CD4-positive, alpha-beta T cell (primary cell): Measurements from ENCODE around the gene LOXL1. TPM values are rescaled to one million over a fixed set of nuclear protein-coding genes. Genes with fewer than 3 reads are reported as not detected.

Experiments
- ATAC-seq: fragments of 200-7000 bp; cut with Tn5 transposase; one replicate; pipeline ENCODE4 v1.10.0; 2022; ENCODE audit warnings: mild to moderate bottlenecking; ENCODE audit not compliant: poor library complexity
- CTCF ChIA-PET: fragments of 350-600 bp; sonication (Branson Sonifier 250); formaldehyde crosslinking; loops from one replicate; lab custom pipeline; 2021; ENCODE audit warnings: antibody characterized with exemption, inconsistent platforms; lab: Charles Lee
- POLR2A ChIA-PET: fragments of 350-600 bp; sonication (Branson Sonifier 250); formaldehyde crosslinking; loops from one replicate; lab custom pipeline; 2021; ENCODE audit warnings: antibody characterized with exemption, inconsistent platforms; lab: Charles Lee
- DNase-seq, 14 experiments: peaks; one replicate each; pipeline ENCODE4 v3.0.0-alpha.2; 2013 to 2020; ENCODE audit warnings: mixed read lengths in 2 of 14
- H3K27ac ChIP-seq, 2 donors: one replicate each; pipeline versions ENCODE4 v1.5.1 to v1.7.0; 2013; ENCODE audit warnings: low read length in 2 of 2, low read depth in 1 of 2, mild to moderate bottlenecking in 1 of 2
- H3K27me3 ChIP-seq, 2 experiments: 1 replicate in 1 of 2; 2 replicates in 1 of 2; pipeline versions ENCODE4 v1.6.1 to v1.7.0; 2013; ENCODE audit warnings: low read length in 2 of 2, control low read depth in 1 of 2, mild to moderate bottlenecking in 1 of 2, moderate library complexity in 1 of 2; ENCODE audit not compliant: insufficient read depth in 2 of 2, control insufficient read depth in 1 of 2
- H3K36me3 ChIP-seq: one replicate; pipeline ENCODE4 v1.6.1; 2013; ENCODE audit warnings: low read length, control low read depth; ENCODE audit not compliant: insufficient read depth
- H3K4me1 ChIP-seq: one replicate; pipeline ENCODE4 v1.6.1; 2013; ENCODE audit warnings: low read length, control low read depth; ENCODE audit not compliant: insufficient read depth
- H3K4me3 ChIP-seq: one replicate; pipeline ENCODE4 v1.5.1; 2013; ENCODE audit warnings: mild to moderate bottlenecking, low read length, moderate library complexity
- H3K9me3 ChIP-seq, 2 experiments: 1 replicate in 1 of 2; 2 replicates in 1 of 2; pipeline versions ENCODE4 v1.6.1 to v1.7.0; 2013; ENCODE audit warnings: low read length in 2 of 2, mild to moderate bottlenecking in 2 of 2, control low read depth in 1 of 2, moderate library complexity in 1 of 2; ENCODE audit not compliant: control insufficient read depth in 1 of 2, insufficient read depth in 1 of 2
- H3K27ac Mint-ChIP-seq: one replicate; pipeline ENCODE4 v1.8.0; 2020; ENCODE audit warnings: mixed read lengths
- H3K27me3 Mint-ChIP-seq: one replicate; pipeline ENCODE4 v1.8.0; 2021; ENCODE audit warnings: mixed read lengths
- H3K36me3 Mint-ChIP-seq: one replicate; pipeline ENCODE4 v1.8.0; 2021; ENCODE audit warnings: low read depth, mixed read lengths
- H3K4me1 Mint-ChIP-seq: one replicate; pipeline ENCODE4 v1.8.0; 2021; ENCODE audit warnings: low read depth, mixed read lengths
- H3K4me3 Mint-ChIP-seq: one replicate; pipeline ENCODE4 v1.8.0; 2020; ENCODE audit warnings: mild to moderate bottlenecking, mixed read lengths
- H3K9me3 Mint-ChIP-seq: one replicate; pipeline ENCODE4 v1.8.0; 2020; ENCODE audit warnings: mixed read lengths
- intact Hi-C, 2 experiments: fragments of 100-400 bp; cut with DNase I in 1 of 2; cut with micrococcal nuclease in 1 of 2; formaldehyde crosslinking; loops; one replicate each; pipeline versions ENCODE4 v1.15.1 to v1.9.0; 2023 to 2025; cut with DNase I, micrococcal nuclease
- total RNA-seq, 174 experiments: library from RNA in 2 of 174; stranded (reverse) in 2 of 174; gene quantifications; one replicate each; pipeline ENCODE4 v1.2.3 and lab custom pipeline; 2021 to 2026
- TF ChIP-seq, protein P1 (sequence below): fragments of 200-600 bp; IDR thresholded peaks from one replicate; pipeline ENCODE4 v1.8.0; 2022; ENCODE audit warnings: antibody characterized with exemption, mild to moderate bottlenecking

Gene LOXL1
- total RNA-seq, 2 experiments from 2014 or later: 3.0 to 3.5 TPM

DNA sequence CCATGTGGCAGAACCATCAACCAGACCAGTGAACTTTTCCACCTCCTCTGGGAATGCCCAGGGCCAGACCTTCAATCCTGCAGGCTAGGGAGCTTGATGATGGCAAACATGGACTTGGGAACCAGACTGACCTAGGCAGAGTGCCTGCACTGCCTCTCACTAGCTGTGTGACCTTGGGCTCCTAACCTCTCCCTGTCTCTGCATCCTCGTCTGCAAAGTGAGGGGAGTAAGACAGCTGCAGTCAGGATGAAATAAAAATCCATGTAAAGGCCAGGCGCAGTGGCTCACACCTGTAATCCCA is 17.5 kb upstream of the LOXL1 start:
- POLR2A ChIA-PET: interaction anchor here (0.7 kb wide), 1 partner anchor 19 kb away, joined by 3 read pairs; no protein-coding TSS in a partner anchor
- Mint-ChIP-seq H3K4me3 (no peak overlapping the region), H3K9me3 (no peaks in the 10 kb centered on the region)

DNA sequence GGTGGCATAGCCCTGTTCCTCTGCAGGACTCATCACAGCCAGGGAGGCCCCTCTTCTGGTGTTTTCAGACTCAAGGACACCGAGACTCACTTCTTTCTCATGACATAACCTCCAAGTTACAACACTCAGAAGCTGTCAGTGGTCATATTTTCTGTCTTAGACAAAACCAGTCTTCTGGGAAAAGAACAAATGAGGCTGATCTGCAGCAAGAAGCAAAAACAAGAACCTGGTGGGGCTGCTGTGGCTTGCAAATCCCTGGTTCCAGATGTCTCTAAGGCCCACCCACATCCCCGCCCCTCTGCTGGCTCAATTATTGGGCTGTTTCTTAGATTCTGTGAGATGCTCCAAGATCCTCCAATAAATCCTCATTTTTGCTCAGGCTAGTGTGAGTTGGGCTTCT is 16.6 kb upstream of the LOXL1 start:
- POLR2A ChIA-PET: no interaction called here

More for the DNA sequence above, 17.5 kb upstream of the LOXL1 start:
- ATAC-seq (no peak), DNase-seq (no peak)
- Mint-ChIP-seq H3K36me3 (peaks cover 11% of the 10 kb centered on the region), H3K27ac (no peak overlapping the region), H3K4me1 (no peaks in the 10 kb centered on the region), H3K27me3 (no peaks in the 10 kb centered on the region)
- CTCF ChIA-PET: interaction anchor here (3.2 kb wide), 1 partner anchor 19 kb away, joined by 14 read pairs; no protein-coding TSS in a partner anchor
- Histone ChIP-seq H3K4me1 (peaks cover under 1% of the 10 kb centered on the region), H3K36me3 (no peaks in the 10 kb centered on the region), H3K27ac (no peak overlapping the region), H3K27me3 (no peaks in the 10 kb centered on the region), H3K4me3 (no peak overlapping the region), H3K9me3 (no peaks in the 10 kb centered on the region)
- TF ChIP-seq, protein P1, sequence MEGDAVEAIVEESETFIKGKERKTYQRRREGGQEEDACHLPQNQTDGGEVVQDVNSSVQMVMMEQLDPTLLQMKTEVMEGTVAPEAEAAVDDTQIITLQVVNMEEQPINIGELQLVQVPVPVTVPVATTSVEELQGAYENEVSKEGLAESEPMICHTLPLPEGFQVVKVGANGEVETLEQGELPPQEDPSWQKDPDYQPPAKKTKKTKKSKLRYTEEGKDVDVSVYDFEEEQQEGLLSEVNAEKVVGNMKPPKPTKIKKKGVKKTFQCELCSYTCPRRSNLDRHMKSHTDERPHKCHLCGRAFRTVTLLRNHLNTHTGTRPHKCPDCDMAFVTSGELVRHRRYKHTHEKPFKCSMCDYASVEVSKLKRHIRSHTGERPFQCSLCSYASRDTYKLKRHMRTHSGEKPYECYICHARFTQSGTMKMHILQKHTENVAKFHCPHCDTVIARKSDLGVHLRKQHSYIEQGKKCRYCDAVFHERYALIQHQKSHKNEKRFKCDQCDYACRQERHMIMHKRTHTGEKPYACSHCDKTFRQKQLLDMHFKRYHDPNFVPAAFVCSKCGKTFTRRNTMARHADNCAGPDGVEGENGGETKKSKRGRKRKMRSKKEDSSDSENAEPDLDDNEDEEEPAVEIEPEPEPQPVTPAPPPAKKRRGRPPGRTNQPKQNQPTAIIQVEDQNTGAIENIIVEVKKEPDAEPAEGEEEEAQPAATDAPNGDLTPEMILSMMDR: no peak
- intact Hi-C loops: loop anchor here (1.0 kb wide), 1 partner anchor 34 kb away; no protein-coding TSS in a partner anchor

DNA sequence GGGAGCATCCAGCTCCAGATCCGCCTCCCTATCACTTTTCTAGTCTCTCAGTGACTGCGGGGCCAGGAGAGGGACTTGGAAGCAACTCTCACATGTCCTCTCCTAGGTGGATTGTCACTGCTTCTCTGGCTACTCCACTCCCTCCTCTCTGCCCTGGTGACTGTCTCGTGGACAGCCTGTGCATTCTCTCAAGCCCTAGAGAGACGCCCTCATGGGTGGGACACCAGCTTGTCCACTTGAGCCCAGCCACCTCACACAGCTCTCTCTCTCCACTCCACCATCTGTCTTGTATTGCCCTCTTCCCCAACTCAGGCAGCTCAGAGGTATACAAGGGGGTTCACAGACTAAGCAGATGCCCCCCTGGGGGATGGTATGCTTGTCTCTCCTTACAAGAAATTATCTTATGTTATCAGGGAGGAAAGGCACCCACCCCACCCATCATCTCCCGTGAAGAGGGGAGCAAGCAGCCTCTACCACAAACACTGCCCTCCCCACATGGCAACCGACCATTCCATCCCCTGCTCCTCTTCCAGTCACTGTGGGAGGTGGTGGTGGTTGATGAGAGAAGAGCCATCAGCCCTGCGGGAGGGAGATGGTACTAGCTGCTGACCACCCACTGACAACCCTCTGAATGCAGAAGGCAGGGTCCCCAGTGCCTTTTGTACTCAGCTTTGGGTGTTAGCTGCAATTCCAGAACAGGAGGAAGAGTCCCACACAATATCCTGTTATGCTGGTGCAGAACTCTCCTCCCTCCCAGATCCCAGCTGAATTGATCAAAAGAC is 15.5 kb upstream of the LOXL1 start:
- H3K27me3 Mint-ChIP-seq: no peaks in the 10 kb centered on the region
- H3K36me3 Mint-ChIP-seq: peaks cover 17% of the 10 kb centered on the region
- no peak for DNase-seq
- no peak overlapping the region for H3K27ac ChIP-seq
- no peak overlapping the region for H3K4me3 Mint-ChIP-seq
- no peak overlapping the region for H3K27ac Mint-ChIP-seq
- no peak for ATAC-seq
- no peaks in the 10 kb centered on the region for H3K36me3 ChIP-seq
- TF ChIP-seq, protein P1: no peak
- no peaks in the 10 kb centered on the region for H3K4me1 Mint-ChIP-seq
- intact Hi-C loops: no loop called here
- H3K4me1 ChIP-seq: peaks cover 8% of the 10 kb centered on the region
- H3K9me3 ChIP-seq: no peaks in the 10 kb centered on the region
- no peak overlapping the region for H3K4me3 ChIP-seq
- ChIA-PET CTCF (interaction anchor here (0.8 kb wide), 1 partner anchor 9 kb away, joined by 3 read pairs; no protein-coding TSS in a partner anchor), POLR2A (interaction anchor here (1.1 kb wide), 1 partner anchor 17 kb away, joined by 4 read pairs; no protein-coding TSS in a partner anchor)
- no peaks in the 10 kb centered on the region for H3K9me3 Mint-ChIP-seq
- H3K27me3 ChIP-seq: no peaks in the 10 kb centered on the region

More for the DNA sequence above, 16.6 kb upstream of the LOXL1 start:
- H3K4me1 Mint-ChIP-seq: no peaks in the 10 kb centered on the region
- H3K27ac Mint-ChIP-seq: no peak overlapping the region
- peaks cover 11% of the 10 kb centered on the region for H3K36me3 Mint-ChIP-seq
- TF ChIP-seq, protein P1: no peak
- no peaks in the 10 kb centered on the region for H3K9me3 Mint-ChIP-seq
- Histone ChIP-seq H3K4me3 (no peak overlapping the region), H3K27me3 (no peaks in the 10 kb centered on the region), H3K4me1 (peaks cover 8% of the 10 kb centered on the region), H3K27ac (no peak overlapping the region), H3K36me3 (no peaks in the 10 kb centered on the region), H3K9me3 (no peaks in the 10 kb centered on the region)
- H3K27me3 Mint-ChIP-seq: no peaks in the 10 kb centered on the region
- DNase-seq (no peak), ATAC-seq (no peak)
- CTCF ChIA-PET: interaction anchor here (3.2 kb wide), 1 partner anchor 18 kb away, joined by 14 read pairs; no protein-coding TSS in a partner anchor
- H3K4me3 Mint-ChIP-seq: no peak overlapping the region
- intact Hi-C loops: no loop called here
